Cardiac muscle cell (in vitro differentiated cells and primary cell): ENCODE measurements around the gene UBE3B. TPM values are rescaled to one million over a fixed set of nuclear protein-coding genes. Genes with fewer than 3 reads are reported as not detected.

Source experiments
- DNase-seq, 2 donors: peaks; one replicate each; pipeline versions ENCODE4 v3.0.0 to v3.0.0-alpha.2; 2010 to 2017; ENCODE audit warnings: low read depth in 1 of 2, low spot score in 1 of 2
- H3K27ac ChIP-seq: fragments of 200-600 bp; sonication (generic); 2 replicates; pipeline ENCODE4 v1.5.1; 2016
- H3K27me3 ChIP-seq: fragments of 200-600 bp; sonication (generic); 2 replicates; pipeline ENCODE4 v1.6.0; 2016; ENCODE audit warnings: control low read depth
- H3K36me3 ChIP-seq: fragments of 200-600 bp; sonication (generic); 2 replicates; pipeline ENCODE4 v1.5.1; 2016; ENCODE audit warnings: control low read depth
- H3K4me1 ChIP-seq: fragments of 200-600 bp; sonication (generic); 2 replicates; pipeline ENCODE4 v1.8.1; 2017; ENCODE audit warnings: low read depth, mild to moderate bottlenecking, mixed run types
- H3K4me3 ChIP-seq: fragments of 200-600 bp; sonication (generic); 2 replicates; pipeline ENCODE4 v1.5.1; 2016; ENCODE audit warnings: mild to moderate bottlenecking
- H3K9me3 ChIP-seq: fragments of 200-600 bp; sonication (generic); 2 replicates; pipeline ENCODE4 v1.5.1; 2017; ENCODE audit warnings: low read depth, mild to moderate bottlenecking, control low read depth
- polyA plus RNA-seq: library from polyadenylated mRNA; unstranded; fragments of >200 nt; fragmentation: Nextera tagmentation; extraction: Ambion mirVana; gene quantifications from 2 replicates; pipeline ENCODE4 v1.2.1, GENCODE V29; 2016
- total RNA-seq: library from RNA; depleted of rRNA; stranded (reverse); fragments of >200 nt; gene quantifications from 2 replicates; pipeline ENCODE4 v1.2.3, GENCODE V29; 2016
- TF ChIP-seq, protein P1 (sequence below): IDR thresholded peaks from 2 replicates; pipeline ENCODE4 v1.5.1; 2012; ENCODE audit warnings: low read depth, mild to moderate bottlenecking, low read length

UBE3B gene
- total and polyA plus RNA-seq, 2 experiments from 2014 or later: 36.7 to 73.5 TPM

DNA sequence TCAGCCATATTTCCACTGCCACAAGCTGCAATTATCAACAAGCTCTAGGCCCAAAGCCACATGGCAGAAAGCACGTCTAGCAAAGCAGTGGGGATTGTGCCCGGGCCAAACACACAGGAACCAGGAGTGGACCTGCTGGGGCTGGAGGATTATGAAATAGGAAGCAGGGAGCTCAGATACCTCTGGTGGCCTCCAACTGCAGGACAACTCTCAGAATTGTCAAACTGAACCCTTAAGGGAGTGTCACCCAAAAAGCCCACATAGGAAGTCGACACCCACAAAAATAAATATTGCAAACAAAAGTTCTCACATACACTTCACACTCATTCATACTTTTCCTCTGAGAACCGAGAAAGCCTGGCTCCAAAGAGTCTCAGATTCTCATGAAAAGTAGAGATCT is 26.5 kb upstream of the UBE3B start:
- no peaks in the 10 kb centered on the region for H3K9me3 ChIP-seq
- TF ChIP-seq, protein P1, sequence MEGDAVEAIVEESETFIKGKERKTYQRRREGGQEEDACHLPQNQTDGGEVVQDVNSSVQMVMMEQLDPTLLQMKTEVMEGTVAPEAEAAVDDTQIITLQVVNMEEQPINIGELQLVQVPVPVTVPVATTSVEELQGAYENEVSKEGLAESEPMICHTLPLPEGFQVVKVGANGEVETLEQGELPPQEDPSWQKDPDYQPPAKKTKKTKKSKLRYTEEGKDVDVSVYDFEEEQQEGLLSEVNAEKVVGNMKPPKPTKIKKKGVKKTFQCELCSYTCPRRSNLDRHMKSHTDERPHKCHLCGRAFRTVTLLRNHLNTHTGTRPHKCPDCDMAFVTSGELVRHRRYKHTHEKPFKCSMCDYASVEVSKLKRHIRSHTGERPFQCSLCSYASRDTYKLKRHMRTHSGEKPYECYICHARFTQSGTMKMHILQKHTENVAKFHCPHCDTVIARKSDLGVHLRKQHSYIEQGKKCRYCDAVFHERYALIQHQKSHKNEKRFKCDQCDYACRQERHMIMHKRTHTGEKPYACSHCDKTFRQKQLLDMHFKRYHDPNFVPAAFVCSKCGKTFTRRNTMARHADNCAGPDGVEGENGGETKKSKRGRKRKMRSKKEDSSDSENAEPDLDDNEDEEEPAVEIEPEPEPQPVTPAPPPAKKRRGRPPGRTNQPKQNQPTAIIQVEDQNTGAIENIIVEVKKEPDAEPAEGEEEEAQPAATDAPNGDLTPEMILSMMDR: no peak
- H3K27me3 ChIP-seq: no peaks in the 10 kb centered on the region
- peaks cover 44% of the 10 kb centered on the region for H3K36me3 ChIP-seq
- no peak for DNase-seq
- H3K27ac ChIP-seq: peak overlapping the region; percentile 91
- H3K4me1 ChIP-seq: peaks cover 24% of the 10 kb centered on the region
- no peak overlapping the region for H3K4me3 ChIP-seq

DNA sequence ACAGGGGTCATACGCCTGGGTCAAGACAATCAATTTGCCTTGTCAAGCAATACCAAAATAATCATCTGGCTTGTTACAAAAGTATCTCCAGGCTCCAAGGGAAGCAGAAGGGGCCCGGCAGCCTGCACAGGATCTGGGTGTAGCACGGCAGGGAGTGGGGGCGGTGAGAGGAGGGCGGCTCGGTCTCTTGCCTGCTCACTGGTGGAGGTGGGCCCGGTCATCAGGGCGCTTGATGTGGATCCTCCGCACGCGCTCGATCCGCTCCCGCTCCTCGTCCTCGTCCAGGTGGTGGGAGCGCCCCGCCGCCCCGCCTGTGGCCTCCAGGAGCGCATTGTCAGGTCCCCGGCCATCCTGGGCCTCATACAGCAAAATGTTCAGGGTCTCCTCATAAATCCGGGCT is 26.0 kb upstream of the UBE3B start:
- H3K27ac ChIP-seq: peak overlapping the region; percentile 91

DNA sequence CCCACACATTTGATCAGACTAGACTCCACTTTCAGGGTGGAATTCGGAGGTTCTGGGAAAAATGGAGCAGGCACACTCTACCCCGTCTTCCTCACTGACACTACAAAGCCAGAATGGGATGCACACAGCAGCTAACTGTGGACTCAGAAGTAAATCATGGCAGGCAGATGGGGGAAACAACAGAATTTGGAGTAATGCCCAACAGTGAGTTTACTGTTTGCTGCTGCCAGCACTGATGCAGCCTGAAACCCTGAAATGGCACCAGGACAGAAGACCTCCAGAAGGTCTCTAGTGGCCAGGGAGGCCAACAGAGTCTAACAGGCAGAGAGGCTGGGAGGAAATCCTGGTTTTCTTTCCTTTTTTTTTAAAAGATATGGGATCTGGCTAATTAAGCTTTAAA is 24.9 kb upstream of the UBE3B start:
- H3K4me1 ChIP-seq: peaks cover 22% of the 10 kb centered on the region
- DNase-seq: no peak
- TF ChIP-seq, protein P1: no peak
- H3K9me3 ChIP-seq: no peaks in the 10 kb centered on the region
- peak overlapping the region; percentile 91 for H3K27ac ChIP-seq
- H3K36me3 ChIP-seq: peaks cover 56% of the 10 kb centered on the region
- no peaks in the 10 kb centered on the region for H3K27me3 ChIP-seq
- H3K4me3 ChIP-seq: no peak overlapping the region

More for the DNA sequence above, 26.0 kb upstream of the UBE3B start:
- H3K4me1 ChIP-seq: peaks cover 24% of the 10 kb centered on the region
- H3K4me3 ChIP-seq: no peak overlapping the region
- TF ChIP-seq, protein P1: no peak
- DNase-seq: peak in 1 of 2 donors; percentile 22
- H3K27me3 ChIP-seq: no peaks in the 10 kb centered on the region
- H3K9me3 ChIP-seq: no peaks in the 10 kb centered on the region
- H3K36me3 ChIP-seq: peaks cover 48% of the 10 kb centered on the region

DNA sequence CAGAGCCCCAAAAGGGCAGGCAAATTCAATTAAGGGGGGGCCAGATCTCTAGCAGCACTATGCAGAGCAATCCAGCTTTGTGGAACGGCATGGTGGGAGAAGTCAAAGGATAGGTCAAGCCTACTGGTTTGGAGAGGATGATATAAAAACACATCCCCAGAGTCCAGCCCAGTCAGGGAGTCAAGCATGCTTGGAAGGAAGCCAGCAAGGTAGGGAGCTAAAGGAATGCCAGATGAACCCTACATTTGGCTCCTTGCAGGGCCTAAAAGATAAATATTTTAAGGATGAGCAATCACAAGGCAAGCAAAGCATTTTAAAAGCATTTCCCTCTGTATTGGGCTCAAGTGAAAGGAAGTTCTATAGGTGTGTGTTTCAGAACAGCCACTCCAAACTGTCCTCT is 21.7 kb upstream of the UBE3B start:
- TF ChIP-seq, protein P1: no peak
- Histone ChIP-seq H3K27me3 (no peaks in the 10 kb centered on the region), H3K27ac (peak overlapping the region; percentile 79), H3K9me3 (no peaks in the 10 kb centered on the region), H3K4me3 (no peak overlapping the region), H3K4me1 (peaks cover 44% of the 10 kb centered on the region), H3K36me3 (peaks cover 58% of the 10 kb centered on the region)
- DNase-seq: no peak

DNA sequence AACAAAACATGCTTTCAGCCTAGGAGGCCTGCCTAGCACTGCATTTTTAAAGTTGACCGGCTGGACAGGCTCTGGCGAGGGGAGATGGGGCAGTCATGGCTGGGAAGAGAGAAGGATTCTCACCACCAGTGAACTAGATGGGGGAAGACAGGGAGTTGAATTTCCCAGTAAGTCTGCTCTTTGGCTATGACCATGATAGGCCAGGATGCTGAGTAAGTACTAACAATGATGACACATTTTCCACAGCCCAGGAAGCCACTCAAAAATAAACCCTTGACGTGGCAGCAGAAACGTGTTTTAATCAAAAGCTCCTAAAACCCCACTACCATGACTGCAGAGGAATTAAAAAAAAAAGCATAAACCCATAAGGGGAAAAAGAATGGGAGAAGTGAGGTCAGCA is 19.3 kb upstream of the UBE3B start:
- Histone ChIP-seq H3K4me1 (peaks cover 52% of the 10 kb centered on the region), H3K27me3 (no peaks in the 10 kb centered on the region), H3K4me3 (no peak overlapping the region), H3K36me3 (peaks cover 50% of the 10 kb centered on the region), H3K27ac (peak overlapping the region; percentile 100), H3K9me3 (no peaks in the 10 kb centered on the region)
- peak in 1 of 2 donors; percentile 68 for DNase-seq
- TF ChIP-seq, protein P1: no peak
